HFFc6 (cell line): ENCODE results near the gene AFAP1. TPM values are rescaled to one million over a fixed set of nuclear protein-coding genes. Genes with fewer than 3 reads are reported as not detected.

Experiments
- DNase-seq: peaks from one replicate; pipeline ENCODE4 v3.0.0-alpha.2; 2018
- H3K27ac Mint-ChIP-seq: 2 replicates; pipeline ENCODE4 v1.8.0; 2020; ENCODE audit warnings: mild to moderate bottlenecking, mixed read lengths
- H3K27me3 Mint-ChIP-seq: 2 replicates; pipeline ENCODE4 v1.8.0; 2021; ENCODE audit warnings: mild to moderate bottlenecking, moderate library complexity, mixed read lengths; ENCODE audit not compliant: insufficient read depth
- H3K36me3 Mint-ChIP-seq: 2 replicates; pipeline ENCODE4 v1.8.0; 2021; ENCODE audit warnings: low read depth, mixed read lengths
- H3K4me1 Mint-ChIP-seq: 2 replicates; pipeline ENCODE4 v1.8.0; 2020; ENCODE audit warnings: low read depth, mixed read lengths
- H3K4me3 Mint-ChIP-seq: 2 replicates; pipeline ENCODE4 v1.8.0; 2020; ENCODE audit warnings: mild to moderate bottlenecking, moderate library complexity, mixed read lengths
- H3K9me3 Mint-ChIP-seq: 2 replicates; pipeline ENCODE4 v1.8.0; 2020; ENCODE audit warnings: mild to moderate bottlenecking, mixed read lengths
- total RNA-seq, 6 experiments: library from RNA; stranded (reverse); fragmentation: NEBNext Ultra II Directional; extraction: Animal tissue kit (Norgen Biotek cat#: 25700); gene quantifications; 2 replicates in 1 of 6; 3 replicates in 5 of 6; pipeline ENCODE4 v1.2.3, GENCODE V29; 2021
- TF ChIP-seq, protein P1 (sequence below): fragments of 200-600 bp; sonication (generic); IDR thresholded peaks from 2 replicates; pipeline ENCODE4 v1.5.0; 2021; ENCODE audit warnings: antibody characterized with exemption, mild to moderate bottlenecking

The AFAP1 gene
- total RNA-seq, 6 experiments from 2014 or later, result 99.7 to 116 (median 107) TPM

DNA sequence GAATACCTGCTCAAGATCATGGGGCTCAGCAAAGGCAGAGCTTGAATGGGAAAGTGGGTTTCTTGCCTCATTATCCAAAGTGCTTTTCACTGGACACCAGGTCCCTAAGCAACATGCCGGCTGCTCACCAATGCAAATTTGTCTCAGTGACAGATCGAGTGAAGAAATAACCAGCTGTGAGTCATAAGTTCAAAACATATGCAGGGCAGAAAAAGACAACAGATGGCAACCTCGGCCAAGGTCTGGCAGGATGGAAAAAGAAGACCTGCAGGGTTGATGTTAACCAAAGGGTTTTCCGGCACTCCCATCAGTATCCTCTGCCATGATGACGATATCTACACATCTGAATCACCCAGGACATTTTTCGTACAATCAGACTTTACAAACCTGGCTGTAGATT, 124.1 kb downstream of the AFAP1 start:
- DNase-seq, result peak; percentile 49
- peaks cover 100% of the 10 kb centered on the region for H3K4me1 Mint-ChIP-seq
- no peak overlapping the region for H3K4me3 Mint-ChIP-seq
- H3K27me3 Mint-ChIP-seq, result peaks cover 12% of the 10 kb centered on the region
- H3K36me3 Mint-ChIP-seq, result peaks cover 90% of the 10 kb centered on the region
- TF ChIP-seq, protein P1, sequence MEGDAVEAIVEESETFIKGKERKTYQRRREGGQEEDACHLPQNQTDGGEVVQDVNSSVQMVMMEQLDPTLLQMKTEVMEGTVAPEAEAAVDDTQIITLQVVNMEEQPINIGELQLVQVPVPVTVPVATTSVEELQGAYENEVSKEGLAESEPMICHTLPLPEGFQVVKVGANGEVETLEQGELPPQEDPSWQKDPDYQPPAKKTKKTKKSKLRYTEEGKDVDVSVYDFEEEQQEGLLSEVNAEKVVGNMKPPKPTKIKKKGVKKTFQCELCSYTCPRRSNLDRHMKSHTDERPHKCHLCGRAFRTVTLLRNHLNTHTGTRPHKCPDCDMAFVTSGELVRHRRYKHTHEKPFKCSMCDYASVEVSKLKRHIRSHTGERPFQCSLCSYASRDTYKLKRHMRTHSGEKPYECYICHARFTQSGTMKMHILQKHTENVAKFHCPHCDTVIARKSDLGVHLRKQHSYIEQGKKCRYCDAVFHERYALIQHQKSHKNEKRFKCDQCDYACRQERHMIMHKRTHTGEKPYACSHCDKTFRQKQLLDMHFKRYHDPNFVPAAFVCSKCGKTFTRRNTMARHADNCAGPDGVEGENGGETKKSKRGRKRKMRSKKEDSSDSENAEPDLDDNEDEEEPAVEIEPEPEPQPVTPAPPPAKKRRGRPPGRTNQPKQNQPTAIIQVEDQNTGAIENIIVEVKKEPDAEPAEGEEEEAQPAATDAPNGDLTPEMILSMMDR, result no peak
- H3K27ac Mint-ChIP-seq, result peak overlapping the region; percentile 70
- no peaks in the 10 kb centered on the region for H3K9me3 Mint-ChIP-seq

DNA sequence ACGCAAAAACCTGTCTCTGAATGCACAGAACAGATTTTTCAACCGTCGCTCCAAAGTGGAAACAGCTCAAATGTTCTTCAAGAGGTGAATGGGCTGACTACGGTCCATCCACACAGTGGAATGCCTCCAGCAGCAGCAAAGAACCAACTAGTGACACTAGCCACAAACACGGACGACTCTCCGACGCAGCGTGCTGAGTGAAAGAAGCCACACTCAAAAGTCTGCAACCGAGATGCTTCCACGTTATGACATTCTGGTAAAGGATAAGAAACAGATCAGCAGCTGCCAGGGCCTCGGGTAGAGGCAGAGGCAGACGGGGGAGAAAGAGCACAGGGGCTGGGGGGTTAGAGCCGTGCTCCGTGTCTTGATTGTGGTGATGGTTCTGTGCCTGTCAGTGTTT, 125.2 kb downstream of the AFAP1 start:
- DNase-seq, result no peak
- peaks cover 12% of the 10 kb centered on the region for H3K27me3 Mint-ChIP-seq
- peak overlapping the region; percentile 59 for H3K4me3 Mint-ChIP-seq
- peaks cover 91% of the 10 kb centered on the region for H3K36me3 Mint-ChIP-seq
- peaks cover 99% of the 10 kb centered on the region for H3K4me1 Mint-ChIP-seq
- no peaks in the 10 kb centered on the region for H3K9me3 Mint-ChIP-seq
- TF ChIP-seq, protein P1, result no peak
- H3K27ac Mint-ChIP-seq, result peak overlapping the region; percentile 69; the same call in 1 of the 2 replicates

DNA sequence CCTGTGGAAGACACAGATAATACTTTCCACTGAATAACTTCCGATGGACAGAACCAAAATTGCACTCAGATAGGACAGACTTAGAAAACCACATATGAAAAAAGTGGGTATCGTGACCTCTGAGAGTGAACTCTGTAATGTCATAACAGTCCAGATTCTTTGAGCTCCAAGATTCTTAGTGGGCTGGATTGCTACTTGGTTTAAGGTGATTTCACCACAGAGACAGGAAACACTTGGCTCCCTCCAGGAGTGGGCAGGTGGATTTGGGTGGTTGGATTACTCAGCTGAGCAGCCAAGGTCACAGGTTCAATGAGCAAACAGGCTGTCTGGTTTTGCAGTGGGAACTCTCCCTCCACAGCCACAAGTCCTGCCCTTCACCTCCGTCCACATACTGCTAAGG, 126.0 kb downstream of the AFAP1 start:
- TF ChIP-seq, protein P1, result no peak
- Mint-ChIP-seq H3K9me3 (peaks cover 5% of the 10 kb centered on the region), H3K36me3 (peaks cover 93% of the 10 kb centered on the region), H3K27me3 (peaks cover 14% of the 10 kb centered on the region), H3K4me3 (peak overlapping the region; percentile 6; the same call in 1 of the 2 replicates), H3K27ac (peak overlapping the region; percentile 69), H3K4me1 (peaks cover 99% of the 10 kb centered on the region)
- peak; percentile 13 for DNase-seq

DNA sequence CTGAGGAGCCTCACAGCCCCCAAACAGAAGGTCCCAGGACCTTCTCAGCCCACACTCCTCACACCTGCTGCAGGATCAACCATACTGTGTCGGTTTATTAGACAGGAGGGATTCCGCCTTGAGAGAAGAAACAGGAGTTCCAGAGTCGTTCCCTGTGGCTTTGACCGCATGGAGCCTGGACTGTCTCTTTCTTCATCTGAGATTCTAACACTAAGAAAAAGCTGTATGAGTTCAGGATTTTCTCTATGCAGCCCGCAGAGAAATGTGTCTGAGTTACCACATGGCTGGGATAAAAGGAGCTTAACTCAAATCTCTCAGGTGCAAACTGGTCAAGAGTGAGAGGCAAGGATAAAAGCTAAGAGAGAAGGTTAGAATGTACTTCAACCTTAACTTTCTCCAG, 126.7 kb downstream of the AFAP1 start:
- Mint-ChIP-seq H3K9me3 (peaks cover 13% of the 10 kb centered on the region), H3K27me3 (peaks cover 18% of the 10 kb centered on the region), H3K4me3 (no peak overlapping the region), H3K27ac (peak overlapping the region; percentile 38), H3K4me1 (peaks cover 96% of the 10 kb centered on the region), H3K36me3 (peaks cover 93% of the 10 kb centered on the region)
- DNase-seq, result no peak
- TF ChIP-seq, protein P1, result no peak

DNA sequence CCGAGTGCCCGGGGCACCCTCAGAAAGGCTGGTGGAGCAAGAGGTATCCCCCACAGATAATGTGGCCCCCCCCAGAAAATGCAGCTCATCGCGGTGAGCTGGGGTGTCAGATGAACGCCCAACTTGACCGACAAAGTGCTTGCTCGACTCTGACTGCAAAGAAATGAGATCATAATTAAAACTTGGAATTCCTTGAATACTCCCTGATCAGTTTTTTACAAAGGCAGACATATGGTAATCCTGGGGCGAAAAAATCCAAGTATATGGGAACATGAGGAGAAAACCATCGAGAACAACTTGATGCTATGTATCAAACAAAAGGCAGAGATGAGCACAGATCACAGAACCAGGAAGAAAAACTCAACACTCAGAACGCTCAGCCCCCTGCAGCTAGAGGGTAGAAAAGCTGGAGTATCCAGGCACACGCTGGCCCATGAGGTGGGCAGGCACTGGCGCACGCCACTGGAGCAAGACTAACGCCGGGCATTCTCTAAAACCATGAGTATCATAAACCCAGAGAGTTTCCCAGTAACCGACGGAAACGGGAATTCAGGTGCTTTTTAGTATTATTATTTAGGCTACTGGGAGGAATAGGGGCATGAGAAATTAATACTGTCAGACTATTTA, 127.3 kb downstream of the AFAP1 start:
- H3K36me3 Mint-ChIP-seq, result peaks cover 93% of the 10 kb centered on the region
- peaks cover 23% of the 10 kb centered on the region for H3K27me3 Mint-ChIP-seq
- TF ChIP-seq, protein P1, result no peak
- H3K4me1 Mint-ChIP-seq, result peaks cover 96% of the 10 kb centered on the region
- peak overlapping the region; percentile 38; the same call in 1 of the 2 replicates for H3K27ac Mint-ChIP-seq
- H3K9me3 Mint-ChIP-seq, result peaks cover 19% of the 10 kb centered on the region
- no peak for DNase-seq
- H3K4me3 Mint-ChIP-seq, result peak overlapping the region; percentile 22; the same call in 1 of the 2 replicates
